Activated T-cell treated with anti-CD3 and anti-CD28 coated beads for 48 hours (primary cell): Measurements from ENCODE around the gene SCNN1G.

Source experiments
- DNase-seq: peaks from one replicate; pipeline ENCODE4 v3.0.0-alpha.2; 2020; ENCODE audit warnings: low read depth

The SCNN1G gene

GRCh38 chr16:23152386-23153178 lies 30.0 kb upstream of the SCNN1G start:
- DNase-seq, result no peak

GRCh38 chr16:23155445-23156049 lies 27.0 kb upstream of the SCNN1G start:
- no peak for DNase-seq

DNA sequence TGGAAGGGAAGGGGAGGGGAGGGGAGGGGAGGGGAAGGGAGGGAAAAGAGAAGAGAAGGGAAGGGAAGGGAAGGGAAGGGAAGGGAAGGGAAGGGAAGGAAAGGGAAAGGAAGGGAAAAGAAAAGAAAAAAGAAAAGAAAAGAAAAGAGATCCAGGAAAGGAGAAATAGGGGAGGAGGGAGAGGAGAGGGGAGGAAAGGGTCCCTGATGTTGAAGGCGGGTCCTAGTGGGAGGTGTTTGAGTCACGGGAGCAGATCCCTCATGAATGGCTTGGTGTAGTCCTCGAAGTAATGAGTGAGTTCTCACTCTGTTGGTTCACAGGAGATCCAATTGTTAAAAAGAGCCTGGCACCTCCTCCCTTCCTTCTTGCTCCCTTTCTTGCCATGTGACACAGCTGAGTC lies 26.4 kb upstream of the SCNN1G start:
- no peak for DNase-seq

DNA sequence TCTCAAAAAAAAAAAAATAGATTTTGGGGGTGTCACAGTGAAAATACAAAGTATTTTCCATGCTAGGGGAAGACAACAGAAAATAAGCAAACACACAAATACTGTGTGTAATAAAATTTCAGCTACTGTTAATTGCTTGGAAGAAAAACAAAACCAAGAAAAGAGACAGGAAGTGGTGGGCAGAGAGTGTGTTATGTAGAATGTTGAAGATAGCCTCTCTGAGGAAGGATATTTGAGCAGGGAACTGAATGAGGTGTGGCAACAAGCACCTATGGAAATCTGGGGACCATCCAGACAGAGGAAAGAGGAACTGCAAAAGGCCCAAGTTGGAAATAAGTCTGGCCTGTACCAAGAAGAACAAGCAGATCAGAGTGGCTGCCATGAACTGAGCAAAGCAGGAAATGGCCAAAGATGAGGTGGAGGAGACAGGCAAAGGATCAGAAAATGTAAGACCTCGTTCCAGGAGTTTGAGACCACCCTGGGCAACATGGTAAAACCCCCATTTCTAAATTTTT lies 25.5 kb upstream of the SCNN1G start:
- no peak for DNase-seq

GRCh38 chr16:23158114-23158513 lies 24.4 kb upstream of the SCNN1G start:
- no peak for DNase-seq

- no peak for DNase-seq
Measured at GRCh38 chr16:23160082-23160481, 22.5 kb upstream of the SCNN1G start.

- DNase-seq, result no peak
Measured at GRCh38 chr16:23160574-23160973, 22.0 kb upstream of the SCNN1G start.

GRCh38 chr16:23163921-23164320 lies 18.6 kb upstream of the SCNN1G start:
- DNase-seq, result no peak

DNA sequence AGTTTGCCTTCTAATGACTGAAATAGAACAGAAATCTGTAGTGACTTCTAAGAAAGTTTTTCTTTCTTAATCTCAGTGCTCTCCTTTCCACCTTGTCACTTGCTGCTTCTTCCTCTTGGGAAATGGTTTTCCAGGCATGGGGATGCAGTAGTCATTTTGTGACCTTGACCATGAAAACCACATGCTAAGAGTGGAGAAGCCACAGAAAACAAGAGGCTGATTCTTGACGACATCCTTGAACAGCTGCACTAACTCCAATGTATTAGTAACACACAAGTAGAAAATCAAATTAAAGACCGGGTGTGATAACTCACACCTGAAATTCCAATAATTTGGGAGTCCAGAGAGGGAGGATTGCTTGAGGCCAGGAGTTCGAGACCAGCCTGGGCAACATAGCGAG lies 17.8 kb upstream of the SCNN1G start:
- no peak for DNase-seq

GRCh38 chr16:23172583-23172982 lies 10.0 kb upstream of the SCNN1G start:
- no peak for DNase-seq

- no peak for DNase-seq
Measured at GRCh38 chr16:23172994-23173393, 9.6 kb upstream of the SCNN1G start.

- no peak for DNase-seq
Measured at GRCh38 chr16:23174622-23175021, 7.9 kb upstream of the SCNN1G start.

- no peak for DNase-seq
Measured at GRCh38 chr16:23175651-23176050, 6.9 kb upstream of the SCNN1G start.

DNA sequence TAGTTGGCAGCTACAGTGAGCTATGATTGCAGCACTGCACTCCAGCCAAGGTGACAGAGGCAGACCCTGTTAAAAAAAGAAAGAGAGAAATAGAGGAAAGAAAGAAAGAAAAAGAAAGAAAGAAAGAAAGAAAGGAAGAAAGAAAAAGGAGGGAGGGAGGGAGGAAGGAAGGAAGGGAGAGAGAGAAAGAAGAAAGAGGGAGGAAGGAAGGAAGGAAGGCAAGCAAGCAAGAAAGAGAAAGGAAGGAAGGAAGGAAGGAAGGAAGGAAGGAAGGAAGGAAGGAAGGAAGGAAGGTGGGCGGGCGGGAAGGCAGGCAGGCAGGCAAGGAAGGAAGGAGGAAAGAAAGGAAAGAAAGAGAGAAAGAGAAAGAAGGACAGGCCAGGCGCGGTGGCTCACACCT lies 1.0 kb upstream of the SCNN1G start:
- DNase-seq, result no peak

DNA sequence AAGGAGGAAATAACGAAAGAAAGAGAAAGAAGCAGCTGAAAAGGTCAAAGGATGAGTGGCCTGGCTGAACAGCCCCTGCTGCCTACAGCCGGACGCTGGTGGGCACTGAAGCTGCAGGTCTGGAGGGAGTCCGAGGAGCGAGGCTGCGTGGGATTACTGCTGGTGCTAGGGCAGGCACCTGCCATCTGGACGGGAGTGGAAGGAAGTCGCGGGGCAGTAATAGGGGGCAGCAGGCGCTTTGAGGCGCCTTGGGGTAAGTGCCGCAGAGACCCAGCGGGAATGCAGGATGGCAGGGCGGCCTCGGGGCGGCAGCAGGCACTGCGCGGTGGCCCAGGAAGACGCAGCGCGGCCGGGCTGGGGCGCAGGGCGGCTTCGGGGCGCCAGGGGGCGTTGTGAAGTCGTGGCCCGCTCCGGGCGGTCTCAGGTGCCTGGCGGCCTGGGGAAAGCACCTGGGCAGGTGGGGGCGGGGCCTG lies 303 bp upstream of the SCNN1G start:
- DNase-seq, result peak; percentile 81

DNA sequence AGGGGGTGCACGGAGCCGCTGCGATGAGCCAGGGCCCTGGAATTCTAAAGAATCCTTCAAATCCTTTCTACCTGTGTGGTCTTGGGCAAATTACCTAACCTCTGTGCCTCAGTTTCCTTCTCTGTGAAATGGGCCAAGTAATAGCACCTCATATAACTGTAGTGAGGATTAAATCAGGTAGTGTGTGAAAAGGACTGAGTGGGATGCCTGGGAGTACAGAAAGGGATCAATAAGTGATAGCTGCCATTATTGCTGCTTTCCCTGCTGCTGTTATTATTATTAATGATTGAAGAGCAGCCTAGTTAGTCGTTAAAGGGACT lies 958 bp downstream of the SCNN1G start:
- DNase-seq, result no peak

DNA sequence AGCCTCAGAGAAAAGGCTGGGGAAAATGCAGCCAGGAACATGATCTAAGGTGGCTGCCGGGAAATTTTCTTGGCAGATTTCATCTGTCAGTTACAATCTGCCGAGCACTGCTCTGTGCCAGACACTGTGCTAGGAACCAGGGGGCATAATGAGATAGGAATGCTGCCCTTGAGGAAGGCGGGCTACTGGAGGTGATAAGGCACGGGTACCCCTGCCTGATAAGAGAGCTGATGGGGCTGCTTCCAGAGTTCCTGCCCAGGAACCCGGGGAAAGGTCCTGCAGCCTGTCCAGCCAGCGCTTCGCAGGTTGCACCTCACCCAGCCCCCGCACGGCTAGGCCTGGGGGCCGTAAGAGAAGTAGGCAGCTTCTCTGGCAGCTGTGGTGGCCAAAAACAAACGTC lies 3.1 kb downstream of the SCNN1G start:
- DNase-seq, result no peak

GRCh38 chr16:23186171-23186570 lies 3.6 kb downstream of the SCNN1G start:
- no peak for DNase-seq

- no peak for DNase-seq
Measured at GRCh38 chr16:23187341-23187740, 4.8 kb downstream of the SCNN1G start.

GRCh38 chr16:23188911-23189310 lies 6.4 kb downstream of the SCNN1G start:
- DNase-seq, result no peak

DNA sequence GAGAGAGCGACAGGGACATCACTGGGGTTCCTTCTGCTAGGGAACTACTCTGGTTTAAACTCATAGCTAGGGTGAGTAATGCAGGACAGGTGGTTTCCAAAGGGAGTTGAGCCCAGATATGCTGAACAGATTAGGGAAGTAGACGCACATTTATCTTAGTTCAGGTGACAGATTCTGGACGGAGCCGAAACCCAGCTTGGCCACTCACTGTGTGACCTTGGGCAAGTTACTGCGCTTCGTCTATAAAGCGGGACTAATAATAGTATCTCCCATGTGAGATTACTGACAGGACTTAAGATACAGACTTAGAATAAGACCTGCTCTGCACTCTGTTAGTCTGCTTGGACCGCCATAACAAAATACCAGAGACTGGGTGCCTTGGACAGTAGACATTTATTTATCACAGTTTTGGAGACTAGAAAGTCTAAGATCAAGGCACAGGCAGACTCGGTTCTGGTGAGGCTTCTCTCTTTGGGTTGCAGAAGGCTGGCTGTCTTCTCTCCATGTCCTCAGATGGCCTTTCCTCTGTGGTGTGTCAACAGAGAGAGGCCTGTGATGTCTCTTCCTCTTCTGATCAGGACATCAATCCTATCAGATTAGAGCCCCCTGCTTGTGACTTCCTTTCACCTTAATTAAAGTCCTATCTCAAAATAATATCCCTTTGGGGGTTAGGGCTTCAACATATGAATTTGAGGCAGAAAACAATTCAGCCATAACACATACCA lies 12.1 kb downstream of the SCNN1G start:
- no peak for DNase-seq

DNA sequence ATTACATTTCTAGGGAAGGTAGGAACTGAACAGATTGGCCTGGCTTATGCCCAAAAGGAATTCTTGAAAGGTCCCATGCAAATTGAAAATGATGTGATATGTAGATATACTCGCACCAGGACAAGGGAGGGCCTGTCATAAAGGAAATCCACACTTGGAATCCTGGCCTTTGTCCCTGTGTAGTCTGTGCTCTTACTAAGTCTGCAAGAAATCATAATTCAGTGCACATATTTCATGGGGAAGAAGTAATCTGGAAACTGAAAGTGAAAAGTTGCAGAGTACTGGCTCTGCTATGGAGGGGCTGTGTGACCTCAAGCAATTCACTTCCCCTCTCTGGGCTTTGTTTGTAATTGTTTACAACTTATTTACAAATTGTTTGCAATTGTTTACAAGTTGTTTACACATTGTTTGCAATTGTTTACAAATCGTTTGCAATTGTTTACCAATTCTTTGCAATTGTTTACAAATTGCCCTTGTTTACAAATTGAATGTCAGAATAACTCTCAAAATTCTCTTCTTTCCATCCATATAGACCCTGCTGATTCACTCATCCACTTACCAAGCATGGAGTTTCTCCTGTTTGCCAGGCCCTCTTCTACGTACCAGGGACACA lies 12.9 kb downstream of the SCNN1G start:
- no peak for DNase-seq

DNA sequence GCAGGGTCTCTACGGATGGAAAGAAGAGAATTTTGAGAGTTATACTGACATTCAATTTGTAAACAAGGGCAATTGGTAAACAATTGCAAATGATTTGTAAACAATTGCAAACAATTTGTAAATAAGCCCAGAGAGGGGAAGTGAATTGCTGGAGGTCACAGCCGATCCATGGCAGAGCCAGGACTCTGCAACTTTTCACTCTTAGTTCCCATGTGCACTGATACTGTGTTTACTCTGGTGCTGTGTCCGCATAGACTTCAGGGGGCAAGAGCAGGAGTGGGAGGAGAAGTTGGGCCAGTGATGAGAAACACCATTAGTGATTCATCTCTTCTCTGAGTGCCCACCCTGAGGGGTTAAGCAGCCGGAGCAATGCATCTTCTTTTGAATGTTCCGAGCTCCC lies 14.0 kb downstream of the SCNN1G start:
- no peak for DNase-seq
